ENCODE data around the gene OR9Q1. TPM values are rescaled to one million over a fixed set of nuclear protein-coding genes. Genes with fewer than 3 reads are reported as not detected.

OR9Q1 gene
- total and polyA plus RNA-seq, 2 of the 13 experiments (the other 11 are each of a cell fraction or from before 2014, with no cell fraction given), result not detected

- no peak for TF ChIP-seq EHMT2 (IDR thresholded peaks at IDR 0.05; ENCODE audit: borderline replicate concordance, low read depth, low read length)
- no peak for TF ChIP-seq POLR2G (IDR thresholded peaks at IDR 0.05; ENCODE audit: low read depth, low read length)
- TF ChIP-seq KLF6 (CRISPR knock-in tag; IDR thresholded peaks at IDR 0.05), result no peak
- no peak for TF ChIP-seq ZNF563 (CRISPR knock-in tag; IDR thresholded peaks at IDR 0.05)
- no peak for TF ChIP-seq ZMYM2 (CRISPR knock-in tag; IDR thresholded peaks at IDR 0.05)
- TF ChIP-seq FOSL2 (CRISPR knock-in tag; IDR thresholded peaks at IDR 0.05), result no peak
- TF ChIP-seq ISX (CRISPR knock-in tag; conservative IDR thresholded peaks at IDR 0.05), result no peak
- TF ChIP-seq CENPX (CRISPR knock-in tag; IDR thresholded peaks at IDR 0.05), result no peak
These were observed 19.7 kb downstream of the OR9Q1 start (continued) for GRCh38 chr11:58043379-58043778.

GRCh38 chr11:58046231-58046630, 22.6 kb downstream of the OR9Q1 start:
- BruUV-seq (replicated peaks), result no TSS peak
- WGBS (ENCODE audit: low lambda C conversion rate), result 47% methylated on average over 3 of the region's 3 CpGs
- H3K79me2 ChIP-seq (ENCODE audit: insufficient read depth, low read length), result no peaks in the 10 kb centered on the region
- ChIA-PET CTCF (ENCODE audit: low intra/inter-chr PET ratio, low total read pairs) (no interaction called here), POLR2A (no interaction called here)
- intact Hi-C loops (cut with micrococcal nuclease; ENCODE audit: unreplicated experiment) (no loop called here), in situ Hi-C loops (cut with HindIII; ENCODE audit: extremely low pct_ligation_motif_present, low pct_unique_long_range_greater_than_20kb) (no loop called here)
- peaks cover 10% of the 10 kb centered on the region; the same call in 1 of the 2 replicates for H3K4me1 ChIP-seq (ENCODE audit: insufficient read depth, low read length)
- no peaks in the 10 kb centered on the region for H3K9me3 ChIP-seq (ENCODE audit: low read length)
- no peak overlapping the region for H3K9ac ChIP-seq (ENCODE audit: insufficient read depth, low read depth, low read length)
- ATAC-seq (no peak), DNase-seq (ENCODE audit: low spot score) (no peak), FAIRE-seq (no peak)
- no peak overlapping the region for H3K4me2 ChIP-seq (ENCODE audit: low read depth, low read length)
- H4K20me1 ChIP-seq (ENCODE audit: insufficient read depth, low read length), result no peaks in the 10 kb centered on the region
- no peak overlapping the region for H2AFZ ChIP-seq (ENCODE audit: low read length)
- H3K27me3 ChIP-seq (ENCODE audit: control insufficient read depth in 1 of 2, insufficient read depth in 2 of 2, low read length in 2 of 2), result no peaks in the 10 kb centered on the region
- no peak overlapping the region for H3K4me3 ChIP-seq (replicated peaks in 1 of 3; ENCODE audit: insufficient read depth in 1 of 3, low read depth in 2 of 3, low read length in 3 of 3)
- H3K27ac ChIP-seq (ENCODE audit: extremely low read length, insufficient read depth, low read length), result no peak overlapping the region
- H3K36me3 ChIP-seq (replicated peaks in 1 of 2; ENCODE audit: control insufficient read depth in 1 of 2, insufficient read depth in 2 of 2, low read length in 2 of 2), result no peaks in the 10 kb centered on the region
- TF ChIP-seq RNF2 (conservative IDR thresholded peaks at IDR 0.05; ENCODE audit: low read depth), result no peak
- TF ChIP-seq ZNF101 (CRISPR knock-in tag; IDR thresholded peaks at IDR 0.05; ENCODE audit: borderline replicate concordance, low read depth), result no peak
- no peak for TF ChIP-seq ARHGAP35 (CRISPR knock-in tag; IDR thresholded peaks at IDR 0.05; ENCODE audit: borderline replicate concordance)
- no peak for TF ChIP-seq RBAK (CRISPR knock-in tag; IDR thresholded peaks at IDR 0.05)
- TF ChIP-seq ZNF660 (CRISPR knock-in tag; IDR thresholded peaks at IDR 0.05; ENCODE audit: borderline replicate concordance, low read depth), result no peak
- no peak for TF ChIP-seq ZFP37 (CRISPR knock-in tag; IDR thresholded peaks at IDR 0.05; ENCODE audit: borderline replicate concordance)
- no peak for TF ChIP-seq RNF219 (CRISPR knock-in tag; IDR thresholded peaks at IDR 0.05)
- TF ChIP-seq ATF5 (CRISPR knock-in tag; IDR thresholded peaks at IDR 0.05; ENCODE audit: low read depth), result no peak
- TF ChIP-seq CSRNP1 (CRISPR knock-in tag; IDR thresholded peaks at IDR 0.05), result no peak
- no peak for TF ChIP-seq ZSCAN12 (CRISPR knock-in tag; IDR thresholded peaks at IDR 0.05)
- no peak for TF ChIP-seq LBX2 (CRISPR knock-in tag; IDR thresholded peaks at IDR 0.05; ENCODE audit: borderline replicate concordance)
